VCaP (cell line): Measurements from ENCODE around the gene CDC42EP2.

Experiments
- H3K27ac ChIP-seq: fragments of 450-650 bp; 2 replicates; pipeline ENCODE4 v1.5.1; 2017
- CTCF ChIP-seq: fragments of 450-650 bp; conservative IDR thresholded peaks from 2 replicates; pipeline ENCODE4 v1.5.1; 2017; ENCODE audit warnings: mild to moderate bottlenecking, moderate library complexity

Gene CDC42EP2

GRCh38 chr11:65340226-65340625 lies 25.6 kb downstream of the CDC42EP2 start:
- H3K27ac ChIP-seq: no peak overlapping the region
- TF ChIP-seq CTCF: no peak

- TF ChIP-seq CTCF: no peak
- H3K27ac ChIP-seq: no peak overlapping the region
These were observed 27.2 kb downstream of the CDC42EP2 start for GRCh38 chr11:65341856-65342255.

GRCh38 chr11:65351511-65351910 lies 36.8 kb downstream of the CDC42EP2 start:
- no peak for TF ChIP-seq CTCF
- peak overlapping the region; percentile 83; the same call in 1 of the 2 replicates for H3K27ac ChIP-seq

- peak; percentile 88 for TF ChIP-seq CTCF
- H3K27ac ChIP-seq: peak overlapping the region; percentile 83
These were observed 38.1 kb downstream of the CDC42EP2 start for GRCh38 chr11:65352783-65353182.

GRCh38 chr11:65353376-65353775 lies 38.7 kb downstream of the CDC42EP2 start:
- peak overlapping the region; percentile 83 for H3K27ac ChIP-seq
- no peak for TF ChIP-seq CTCF

- peak overlapping the region; percentile 83 for H3K27ac ChIP-seq
- no peak for TF ChIP-seq CTCF
These were observed 39.2 kb downstream of the CDC42EP2 start for GRCh38 chr11:65353900-65354264.

- H3K27ac ChIP-seq: peak within 1 kb of the TSS; percentile 83
- TF ChIP-seq CTCF: peak; percentile 18; the same call in 1 of the 2 replicates
These were observed 39.8 kb downstream of the CDC42EP2 start, which contains the start of gene TIGD3 for GRCh38 chr11:65354265-65355012. Gene TIGD3, plus strand, starts transcription at chr11:65354751. Its CDS starts 1,058 bp downstream, at chr11:65355809.
